ENCODE measurements around the gene ZG16. TPM values are rescaled to one million over a fixed set of nuclear protein-coding genes. Genes with fewer than 3 reads are reported as not detected.

ZG16 gene
- total and polyA plus RNA-seq, 9 of the 15 experiments (the other 6 are each of a cell fraction or from before 2014, with no cell fraction given): 0.04 TPM; not detected in 8

- TF ChIP-seq SRF (CRISPR knock-in tag; IDR thresholded peaks at IDR 0.05) (peak in 1 of 2 experiments; percentile 69; a peak in 2 of 4 replicates), ZNF696 (CRISPR knock-in tag; conservative IDR thresholded peaks at IDR 0.05) (no peak), ZNF24 (IDR thresholded peaks at IDR 0.05) (no peak), MEIS2 (IDR thresholded peaks at IDR 0.05; ENCODE audit: partially characterized antibody) (peak; percentile 8), RUNX1 (IDR thresholded peaks at IDR 0.05; ENCODE audit: low read depth) (no peak), RBFOX2 (IDR thresholded peaks at IDR 0.05; ENCODE audit: low read depth, low read length) (peak; percentile 54), POLR2AphosphoS5 (IDR thresholded peaks at IDR 0.05; ENCODE audit: control insufficient read depth, insufficient read depth, low read depth, low read length) (peak; percentile 58; the same call in 1 of the 2 replicates), NONO (IDR thresholded peaks at IDR 0.05; ENCODE audit: low read depth in 2 of 2, low read length in 1 of 2) (no peak), IRF9 (tag; IDR thresholded peaks at IDR 0.05) (no peak), ZBED1 (IDR thresholded peaks at IDR 0.05) (peak; percentile 65; the same call in 1 of the 2 replicates), BRCA1 (IDR thresholded peaks at IDR 0.05) (no peak), BRCA1 (CRISPR knock-in tag; IDR thresholded peaks at IDR 0.05) (no peak), ERF (CRISPR knock-in tag; IDR thresholded peaks at IDR 0.05) (0 out of 2 replicates have a peak, but pooled peaks have one; percentile 46), PRMT5 (CRISPR knock-in tag; IDR thresholded peaks at IDR 0.05) (no peak), FOXP1 (CRISPR knock-in tag; IDR thresholded peaks at IDR 0.05) (no peak), MBD2 (IDR thresholded peaks at IDR 0.05; ENCODE audit: borderline replicate concordance, low read depth) (0 out of 2 replicates have a peak, but pooled peaks have one; percentile 47), LCOR (CRISPR knock-in tag; IDR thresholded peaks at IDR 0.05) (0 out of 2 replicates have a peak, but pooled peaks have one; percentile 14), KLF13 (tag; IDR thresholded peaks at IDR 0.05; ENCODE audit: borderline replicate concordance, low read depth) (no peak), RREB1 (CRISPR knock-in tag; IDR thresholded peaks at IDR 0.05) (no peak)
- TF ChIP-seq, protein P1, sequence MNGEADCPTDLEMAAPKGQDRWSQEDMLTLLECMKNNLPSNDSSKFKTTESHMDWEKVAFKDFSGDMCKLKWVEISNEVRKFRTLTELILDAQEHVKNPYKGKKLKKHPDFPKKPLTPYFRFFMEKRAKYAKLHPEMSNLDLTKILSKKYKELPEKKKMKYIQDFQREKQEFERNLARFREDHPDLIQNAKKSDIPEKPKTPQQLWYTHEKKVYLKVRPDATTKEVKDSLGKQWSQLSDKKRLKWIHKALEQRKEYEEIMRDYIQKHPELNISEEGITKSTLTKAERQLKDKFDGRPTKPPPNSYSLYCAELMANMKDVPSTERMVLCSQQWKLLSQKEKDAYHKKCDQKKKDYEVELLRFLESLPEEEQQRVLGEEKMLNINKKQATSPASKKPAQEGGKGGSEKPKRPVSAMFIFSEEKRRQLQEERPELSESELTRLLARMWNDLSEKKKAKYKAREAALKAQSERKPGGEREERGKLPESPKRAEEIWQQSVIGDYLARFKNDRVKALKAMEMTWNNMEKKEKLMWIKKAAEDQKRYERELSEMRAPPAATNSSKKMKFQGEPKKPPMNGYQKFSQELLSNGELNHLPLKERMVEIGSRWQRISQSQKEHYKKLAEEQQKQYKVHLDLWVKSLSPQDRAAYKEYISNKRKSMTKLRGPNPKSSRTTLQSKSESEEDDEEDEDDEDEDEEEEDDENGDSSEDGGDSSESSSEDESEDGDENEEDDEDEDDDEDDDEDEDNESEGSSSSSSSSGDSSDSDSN (IDR thresholded peaks at IDR 0.05; ENCODE audit: borderline replicate concordance in 1 of 2, low read depth in 2 of 2, low read length in 2 of 2): no peak
Observed at GRCh38 chr16:29811170-29811895, 33.3 kb downstream of the ZG16 start (continued).
